Measurements from ENCODE around the gene TMEM258. TPM values are rescaled to one million over a fixed set of nuclear protein-coding genes. Genes with fewer than 3 reads are reported as not detected.

Gene TMEM258
- total and polyA plus RNA-seq, 2 of the 4 experiments (the other 2 are of a cell fraction): 107 to 280 TPM

GRCh38 chr11:61841636-61842527 is 49.5 kb upstream of the TMEM258 start:
- Histone ChIP-seq H2AK5ac (ENCODE audit: low read depth, low read length) (no peak overlapping the region), H3K4me2 (ENCODE audit: low read depth, low read length) (no peak overlapping the region), H2BK5ac (ENCODE audit: low read depth, low read length, poor library complexity, severe bottlenecking) (no peak overlapping the region), H3K36me3 (ENCODE audit: control insufficient read depth, insufficient read depth, low read length) (peaks cover 52% of the 10 kb centered on the region), H2BK20ac (ENCODE audit: low read depth, low read length) (no peak overlapping the region), H3K79me1 (ENCODE audit: low read depth in 1 of 2, low read length in 2 of 2) (peaks cover 0 to 15% of the 10 kb centered on the region in 2 experiments; a peak in 2 of 4 replicates), H4K20me1 (ENCODE audit: insufficient read depth, low read length) (peaks cover 15% of the 10 kb centered on the region; the same call in 1 of the 2 replicates), H3K27me3 (ENCODE audit: control insufficient read depth, insufficient read depth, low read length) (no peaks in the 10 kb centered on the region), H2AFZ (replicated peaks; ENCODE audit: low read length, poor library complexity) (no peak overlapping the region), H3K4me1 (ENCODE audit: control insufficient read depth, insufficient read depth, low read length) (no peaks in the 10 kb centered on the region), H3K9me1 (ENCODE audit: insufficient read depth, low read length) (peaks cover 10% of the 10 kb centered on the region; the same call in 1 of the 2 replicates), H3K18ac (ENCODE audit: low read depth, low read length) (no peak overlapping the region), H3K56ac (ENCODE audit: extremely low read depth, insufficient read depth, low read length) (no peak overlapping the region), H3K23ac (ENCODE audit: low read depth, low read length) (no peak overlapping the region), H4K8ac (ENCODE audit: low read depth in 2 of 2, low read length in 2 of 2) (no peak overlapping the region), H3K9ac (ENCODE audit: low read depth, low read length) (no peak overlapping the region), H3K4ac (ENCODE audit: low read depth, low read length) (no peak overlapping the region), H4K5ac (ENCODE audit: low read depth, low read length) (no peak overlapping the region), H2BK15ac (ENCODE audit: low read depth, low read length) (no peak overlapping the region), H2AK9ac (replicated peaks; ENCODE audit: low read depth, low read length, poor library complexity) (no peak overlapping the region), H3K4me3 (ENCODE audit: insufficient read depth, low read depth, low read length) (no peak overlapping the region), H4K91ac (ENCODE audit: insufficient read depth, low read depth, low read length) (no peak overlapping the region), H3K9me3 (ENCODE audit: control insufficient read depth, insufficient read depth, low read length) (no peaks in the 10 kb centered on the region), H2BK120ac (ENCODE audit: low read depth, low read length) (no peak overlapping the region), H3K14ac (replicated peaks; ENCODE audit: low read depth, low read length) (no peak overlapping the region), H3K27ac (ENCODE audit: insufficient read depth, low read length) (no peak overlapping the region)
- in situ Hi-C loops (cut with MboI; ENCODE audit: low sequenced_read_pairs) (no loop called here), intact Hi-C loops (cut with micrococcal nuclease) (no loop called here), dilution Hi-C loops (cut with HindIII; ENCODE audit: low sequenced_read_pairs, unreplicated experiment) (no loop called here)
- DNase-seq: no peak
- no peak for ATAC-seq (ENCODE audit: low read depth)
- no TSS peak for BruUV-seq (replicated peaks)
- no peak for TF ChIP-seq CEBPB (IDR thresholded peaks at IDR 0.05; ENCODE audit: low read depth, low read length)
- no peak for TF ChIP-seq MAFK (IDR thresholded peaks at IDR 0.05; ENCODE audit: low read depth, low read length)
- TF ChIP-seq, protein P1, sequence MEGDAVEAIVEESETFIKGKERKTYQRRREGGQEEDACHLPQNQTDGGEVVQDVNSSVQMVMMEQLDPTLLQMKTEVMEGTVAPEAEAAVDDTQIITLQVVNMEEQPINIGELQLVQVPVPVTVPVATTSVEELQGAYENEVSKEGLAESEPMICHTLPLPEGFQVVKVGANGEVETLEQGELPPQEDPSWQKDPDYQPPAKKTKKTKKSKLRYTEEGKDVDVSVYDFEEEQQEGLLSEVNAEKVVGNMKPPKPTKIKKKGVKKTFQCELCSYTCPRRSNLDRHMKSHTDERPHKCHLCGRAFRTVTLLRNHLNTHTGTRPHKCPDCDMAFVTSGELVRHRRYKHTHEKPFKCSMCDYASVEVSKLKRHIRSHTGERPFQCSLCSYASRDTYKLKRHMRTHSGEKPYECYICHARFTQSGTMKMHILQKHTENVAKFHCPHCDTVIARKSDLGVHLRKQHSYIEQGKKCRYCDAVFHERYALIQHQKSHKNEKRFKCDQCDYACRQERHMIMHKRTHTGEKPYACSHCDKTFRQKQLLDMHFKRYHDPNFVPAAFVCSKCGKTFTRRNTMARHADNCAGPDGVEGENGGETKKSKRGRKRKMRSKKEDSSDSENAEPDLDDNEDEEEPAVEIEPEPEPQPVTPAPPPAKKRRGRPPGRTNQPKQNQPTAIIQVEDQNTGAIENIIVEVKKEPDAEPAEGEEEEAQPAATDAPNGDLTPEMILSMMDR (conservative IDR thresholded peaks at IDR 0.05; ENCODE audit: low read depth, low read length): no peak
- no peak for TF ChIP-seq CHD1 (IDR thresholded peaks at IDR 0.05; ENCODE audit: low read depth, low read length)
- TF ChIP-seq MAZ (IDR thresholded peaks at IDR 0.05; ENCODE audit: borderline replicate concordance, low read depth, low read length): no peak
- TF ChIP-seq RFX5 (IDR thresholded peaks at IDR 0.05; ENCODE audit: low read depth, low read length): no peak
- TF ChIP-seq POLR2A (IDR thresholded peaks at IDR 0.05; ENCODE audit: low read depth, low read length): no peak
- TF ChIP-seq NFE2L2 (IDR thresholded peaks at IDR 0.05; ENCODE audit: low read depth, low read length): no peak
- TF ChIP-seq BHLHE40 (IDR thresholded peaks at IDR 0.05; ENCODE audit: low read depth, low read length): no peak
- TF ChIP-seq SMC3 (IDR thresholded peaks at IDR 0.05; ENCODE audit: low read depth, low read length): no peak
- CTCF ChIA-PET: interaction anchor here (0.5 to 0.6 kb wide), 2 partner anchors 197 to 1859 kb away, joined by 3 to 4 read pairs; no protein-coding TSS in a partner anchor
- POLR2A ChIA-PET (ENCODE audit: unreplicated experiment): no interaction called here
- WGBS, 2 experiments (ENCODE audit: extremely low coverage in 2 of 2, insufficient read length in 1 of 2): 90% methylated on average over 2 of the region's 12 CpGs; no CpG with 5 or more reads in 1 of the 2 experiments

Data from IMR-90 (cell line).